K562 (cell line): ENCODE results near the gene ZNF577. TPM values are rescaled to one million over a fixed set of nuclear protein-coding genes. Genes with fewer than 3 reads are reported as not detected.

Source experiments
- ARID2 ChIP-seq: fragments of 450-650 bp; IDR thresholded peaks from 2 replicates; pipeline ENCODE4 v1.6.1; 2017; ENCODE audit warnings: antibody characterized with exemption, mild to moderate bottlenecking
- ESRRA ChIP-seq: fragments of 450-650 bp; IDR thresholded peaks from 2 replicates; pipeline ENCODE4 v1.6.1; 2014; ENCODE audit warnings: low read depth, mild to moderate bottlenecking, moderate library complexity, borderline replicate concordance
- NFE2 ChIP-seq: IDR thresholded peaks from 2 replicates; pipeline ENCODE4 v1.6.1; 2014; ENCODE audit warnings: antibody characterized with exemption, low read depth
- RBM25 ChIP-seq: fragments of 200-400 bp; formaldehyde crosslinking; IDR thresholded peaks from 2 replicates; pipeline ENCODE4 v1.6.1; 2018; ENCODE audit warnings: low read length, low read depth, moderate library complexity; ENCODE audit not compliant: severe bottlenecking
- SAP30 ChIP-seq: fragments of 200-600 bp; sonication (generic); IDR thresholded peaks from 2 replicates; pipeline ENCODE4 v1.6.1; 2012; ENCODE audit warnings: borderline replicate concordance, low read depth, mild to moderate bottlenecking, moderate library complexity, low read length, control low read depth, inconsistent platforms; ENCODE audit not compliant: insufficient read depth, poor library complexity, severe bottlenecking
- SP1 ChIP-seq: sonication (generic); formaldehyde crosslinking; IDR thresholded peaks from 2 replicates; pipeline ENCODE4 v1.8.1; 2022; ENCODE audit warnings: mild to moderate bottlenecking, missing genetic modification reagents
- TAF15 ChIP-seq: fragments of 200-400 bp; formaldehyde crosslinking; IDR thresholded peaks from 2 replicates; pipeline ENCODE4 v1.6.1; 2017; ENCODE audit warnings: mild to moderate bottlenecking, low read depth, low read length, moderate library complexity
- ZBTB1 ChIP-seq: sonication (generic); formaldehyde crosslinking; IDR thresholded peaks from 2 replicates; pipeline ENCODE4 v1.8.1; 2023; ENCODE audit warnings: missing genetic modification reagents, low read depth, mild to moderate bottlenecking, borderline replicate concordance
- ZNF217 ChIP-seq: sonication (generic); formaldehyde crosslinking; IDR thresholded peaks from 2 replicates; pipeline ENCODE4 v1.8.0; 2022; ENCODE audit warnings: mild to moderate bottlenecking, missing genetic modification reagents
- ZNF232 ChIP-seq: sonication (generic); formaldehyde crosslinking; IDR thresholded peaks from 2 replicates; pipeline ENCODE4 v1.8.0; 2022; ENCODE audit warnings: mild to moderate bottlenecking, missing genetic modification reagents
- ZNF780A ChIP-seq: fragments of 250-450 bp; sonication (Bioruptor Pico); IDR thresholded peaks from 2 replicates; pipeline ENCODE4 v1.5.0; 2021; ENCODE audit warnings: mild to moderate bottlenecking
- polyA plus RNA-seq, 8 experiments: library from polyadenylated mRNA; depleted of rRNA in 4 of 8; stranded (reverse) in 5 of 8; unstranded in 3 of 8; fragments of >200 nt; fragmentation: Nextera tagmentation in 2 of 8; fragmentation: Illumina TruSeq in 1 of 8; extraction: Ambion mirVana in 2 of 8; extraction: Trizol in 1 of 8; gene quantifications; 2 replicates each; pipeline versions ENCODE4 v1.2.1 to v1.2.3, GENCODE V29; 2011 to 2014; ENCODE audit warnings: inconsistent platforms in 1 of 8, missing spikeins in 1 of 8
- total RNA-seq, 7 experiments: library from RNA; depleted of rRNA in 6 of 7; stranded (reverse); fragments of >200 nt in 6 of 7; fragmentation: Illumina TruSeq in 2 of 7; extraction: Trizol in 2 of 7; gene quantifications; 2 replicates each; pipeline versions ENCODE4 v1.2.1 to v1.2.3, GENCODE V29; 2011 to 2021; ENCODE audit warnings: low replicate concordance in 1 of 7
- TF ChIP-seq, protein P1 (sequence below): fragments of 250-450 bp; sonication (Bioruptor Pico); IDR thresholded peaks from 2 replicates; pipeline ENCODE4 v1.8.0; 2022; ENCODE audit warnings: inconsistent platforms
- TF ChIP-seq, protein P2 (sequence below): fragments of 450-650 bp; conservative IDR thresholded peaks from 2 replicates; pipeline ENCODE4 v1.6.1; 2016; ENCODE audit warnings: missing genetic modification characterization, low read depth, mild to moderate bottlenecking, missing compliant biosample characterization, moderate library complexity
- TF ChIP-seq, protein P3 (sequence below): sonication (generic); formaldehyde crosslinking; IDR thresholded peaks from 2 replicates; pipeline ENCODE4 v1.8.0; 2022; ENCODE audit warnings: mild to moderate bottlenecking, missing genetic modification reagents, borderline replicate concordance
- TF ChIP-seq, protein P4 (sequence below), 2 experiments: IDR thresholded peaks in 1 of 2; conservative IDR thresholded peaks in 1 of 2; 2 replicates each; pipeline ENCODE4 v1.6.1; 2016; ENCODE audit warnings: low read depth in 2 of 2, mild to moderate bottlenecking in 1 of 2, missing compliant biosample characterization in 1 of 2, missing genetic modification characterization in 1 of 2, moderate library complexity in 1 of 2
- TF ChIP-seq, protein P5 (sequence below): fragments of 250-450 bp; sonication (Bioruptor Pico); IDR thresholded peaks from 2 replicates; pipeline ENCODE4 v1.5.0; 2021

ZNF577 gene
- total and polyA plus RNA-seq, 9 of the 15 experiments (the other 6 are each of a cell fraction or from before 2014, with no cell fraction given): 1.3 to 12.7 (median 7.0) TPM

DNA sequence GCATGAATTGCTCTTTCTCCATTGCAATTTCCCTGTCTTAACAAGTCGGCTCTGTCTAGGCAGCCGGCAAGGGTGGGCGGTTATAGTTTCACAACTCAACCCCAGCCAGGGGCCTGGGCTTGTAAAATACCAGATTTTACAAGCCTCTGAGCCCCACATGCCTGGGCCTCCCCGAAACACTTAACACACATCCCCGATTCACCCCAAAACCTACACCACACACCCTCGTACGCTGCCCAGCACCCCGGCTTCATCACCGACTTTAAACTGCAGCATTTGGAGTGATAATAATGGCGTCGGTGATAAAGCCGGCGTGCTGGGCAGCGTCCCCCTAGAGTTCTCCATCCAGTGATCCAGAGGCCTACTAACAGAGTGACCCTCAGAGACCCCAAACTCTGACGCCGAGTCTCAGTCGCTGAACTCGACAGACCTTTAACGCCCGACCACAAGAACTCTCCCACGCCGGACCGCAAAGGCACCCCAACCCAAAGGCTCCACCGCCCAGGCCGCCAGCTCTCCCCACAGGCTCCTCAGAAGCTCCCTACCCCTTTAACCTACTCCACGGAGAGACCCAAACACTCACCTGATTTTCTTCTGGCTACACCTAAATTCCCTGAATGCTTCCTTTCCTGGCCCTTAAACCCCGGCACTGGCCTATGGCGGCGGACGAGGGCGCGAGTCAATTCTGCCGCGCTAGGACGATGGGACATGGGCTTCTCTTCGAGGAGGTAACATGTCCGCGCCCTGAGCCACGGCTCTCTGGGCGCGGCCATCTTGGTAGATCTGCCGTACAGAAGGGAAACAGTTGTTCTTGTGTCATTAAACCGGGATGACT, 16.8 kb upstream of the ZNF577 start, which contains the start of gene ZNF649 (continued):
- peak; percentile 99 for TF ChIP-seq SAP30
- TF ChIP-seq, protein P1, sequence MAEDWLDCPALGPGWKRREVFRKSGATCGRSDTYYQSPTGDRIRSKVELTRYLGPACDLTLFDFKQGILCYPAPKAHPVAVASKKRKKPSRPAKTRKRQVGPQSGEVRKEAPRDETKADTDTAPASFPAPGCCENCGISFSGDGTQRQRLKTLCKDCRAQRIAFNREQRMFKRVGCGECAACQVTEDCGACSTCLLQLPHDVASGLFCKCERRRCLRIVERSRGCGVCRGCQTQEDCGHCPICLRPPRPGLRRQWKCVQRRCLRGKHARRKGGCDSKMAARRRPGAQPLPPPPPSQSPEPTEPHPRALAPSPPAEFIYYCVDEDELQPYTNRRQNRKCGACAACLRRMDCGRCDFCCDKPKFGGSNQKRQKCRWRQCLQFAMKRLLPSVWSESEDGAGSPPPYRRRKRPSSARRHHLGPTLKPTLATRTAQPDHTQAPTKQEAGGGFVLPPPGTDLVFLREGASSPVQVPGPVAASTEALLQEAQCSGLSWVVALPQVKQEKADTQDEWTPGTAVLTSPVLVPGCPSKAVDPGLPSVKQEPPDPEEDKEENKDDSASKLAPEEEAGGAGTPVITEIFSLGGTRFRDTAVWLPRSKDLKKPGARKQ (CRISPR knock-in tag): no peak
- TF ChIP-seq, protein P2, sequence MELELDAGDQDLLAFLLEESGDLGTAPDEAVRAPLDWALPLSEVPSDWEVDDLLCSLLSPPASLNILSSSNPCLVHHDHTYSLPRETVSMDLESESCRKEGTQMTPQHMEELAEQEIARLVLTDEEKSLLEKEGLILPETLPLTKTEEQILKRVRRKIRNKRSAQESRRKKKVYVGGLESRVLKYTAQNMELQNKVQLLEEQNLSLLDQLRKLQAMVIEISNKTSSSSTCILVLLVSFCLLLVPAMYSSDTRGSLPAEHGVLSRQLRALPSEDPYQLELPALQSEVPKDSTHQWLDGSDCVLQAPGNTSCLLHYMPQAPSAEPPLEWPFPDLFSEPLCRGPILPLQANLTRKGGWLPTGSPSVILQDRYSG (tag): 0 out of 2 replicates have a peak, but pooled peaks have one; percentile 59
- TF ChIP-seq NFE2: no peak
- peak; percentile 50; the same call in 1 of the 2 replicates for TF ChIP-seq ESRRA
- peak; percentile 43; the same call in 1 of the 2 replicates for TF ChIP-seq ARID2
- TF ChIP-seq ZNF780A (CRISPR knock-in tag): no peak
- TF ChIP-seq, protein P3, sequence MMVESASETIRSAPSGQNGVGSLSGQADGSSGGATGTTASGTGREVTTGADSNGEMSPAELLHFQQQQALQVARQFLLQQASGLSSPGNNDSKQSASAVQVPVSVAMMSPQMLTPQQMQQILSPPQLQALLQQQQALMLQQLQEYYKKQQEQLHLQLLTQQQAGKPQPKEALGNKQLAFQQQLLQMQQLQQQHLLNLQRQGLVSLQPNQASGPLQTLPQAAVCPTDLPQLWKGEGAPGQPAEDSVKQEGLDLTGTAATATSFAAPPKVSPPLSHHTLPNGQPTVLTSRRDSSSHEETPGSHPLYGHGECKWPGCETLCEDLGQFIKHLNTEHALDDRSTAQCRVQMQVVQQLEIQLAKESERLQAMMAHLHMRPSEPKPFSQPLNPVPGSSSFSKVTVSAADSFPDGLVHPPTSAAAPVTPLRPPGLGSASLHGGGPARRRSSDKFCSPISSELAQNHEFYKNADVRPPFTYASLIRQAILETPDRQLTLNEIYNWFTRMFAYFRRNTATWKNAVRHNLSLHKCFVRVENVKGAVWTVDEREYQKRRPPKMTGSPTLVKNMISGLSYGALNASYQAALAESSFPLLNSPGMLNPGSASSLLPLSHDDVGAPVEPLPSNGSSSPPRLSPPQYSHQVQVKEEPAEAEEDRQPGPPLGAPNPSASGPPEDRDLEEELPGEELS (CRISPR knock-in tag): peak; percentile 52; the same call in 1 of the 2 replicates
- no peak for TF ChIP-seq RBM25
- TF ChIP-seq, protein P4, sequence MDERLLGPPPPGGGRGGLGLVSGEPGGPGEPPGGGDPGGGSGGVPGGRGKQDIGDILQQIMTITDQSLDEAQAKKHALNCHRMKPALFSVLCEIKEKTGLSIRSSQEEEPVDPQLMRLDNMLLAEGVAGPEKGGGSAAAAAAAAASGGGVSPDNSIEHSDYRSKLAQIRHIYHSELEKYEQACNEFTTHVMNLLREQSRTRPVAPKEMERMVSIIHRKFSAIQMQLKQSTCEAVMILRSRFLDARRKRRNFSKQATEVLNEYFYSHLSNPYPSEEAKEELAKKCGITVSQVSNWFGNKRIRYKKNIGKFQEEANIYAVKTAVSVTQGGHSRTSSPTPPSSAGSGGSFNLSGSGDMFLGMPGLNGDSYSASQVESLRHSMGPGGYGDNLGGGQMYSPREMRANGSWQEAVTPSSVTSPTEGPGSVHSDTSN (CRISPR knock-in tag; IDR thresholded peaks at IDR 0.05; ENCODE audit: low read depth): no peak
- TF ChIP-seq, protein P4 (tag; conservative IDR thresholded peaks at IDR 0.05; ENCODE audit: low read depth): no peak
- 0 out of 2 replicates have a peak, but pooled peaks have one; percentile 48 for TF ChIP-seq ZNF232
- no peak for TF ChIP-seq TAF15
- no peak for TF ChIP-seq ZNF217
- TF ChIP-seq, protein P5, sequence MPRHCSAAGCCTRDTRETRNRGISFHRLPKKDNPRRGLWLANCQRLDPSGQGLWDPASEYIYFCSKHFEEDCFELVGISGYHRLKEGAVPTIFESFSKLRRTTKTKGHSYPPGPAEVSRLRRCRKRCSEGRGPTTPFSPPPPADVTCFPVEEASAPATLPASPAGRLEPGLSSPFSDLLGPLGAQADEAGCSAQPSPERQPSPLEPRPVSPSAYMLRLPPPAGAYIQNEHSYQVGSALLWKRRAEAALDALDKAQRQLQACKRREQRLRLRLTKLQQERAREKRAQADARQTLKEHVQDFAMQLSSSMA: no peak
- TF ChIP-seq ZBTB1: peak; percentile 94
- no peak for TF ChIP-seq SP1
